Progenitor cell of endocrine pancreas (in vitro differentiated cells): ENCODE results near the gene USP32. TPM values are rescaled to one million over a fixed set of nuclear protein-coding genes. Genes with fewer than 3 reads are reported as not detected.
"Not testable (repeated sequence)": the region's sequence is repeated elsewhere in the genome, so short reads cannot be mapped to it uniquely, and the experiment has no call there.

Source experiments
- DNase-seq: peaks from one replicate; pipeline ENCODE4 v3.0.0; 2021; ENCODE audit warnings: low spot score; ENCODE audit not compliant: unreplicated experiment
- H3K27ac Mint-ChIP-seq: 2 replicates; pipeline ENCODE4 v1.8.0; 2021; ENCODE audit warnings: mild to moderate bottlenecking, moderate library complexity, mixed read lengths
- H3K27me3 Mint-ChIP-seq: 2 replicates; pipeline ENCODE4 v1.8.0; 2021; ENCODE audit warnings: mixed read lengths
- H3K36me3 Mint-ChIP-seq: 2 replicates; pipeline ENCODE4 v1.8.0; 2022; ENCODE audit warnings: mixed read lengths; ENCODE audit not compliant: insufficient read depth
- H3K4me1 Mint-ChIP-seq: 2 replicates; pipeline ENCODE4 v1.8.0; 2021; ENCODE audit warnings: low read depth, mixed read lengths
- H3K4me3 Mint-ChIP-seq: 2 replicates; pipeline ENCODE4 v1.8.0; 2021; ENCODE audit warnings: low read depth, mild to moderate bottlenecking, moderate library complexity, mixed read lengths
- H3K9me3 Mint-ChIP-seq: 2 replicates; pipeline ENCODE4 v1.8.0; 2021; ENCODE audit warnings: low read depth, mixed read lengths
- CTCF ChIP-seq: fragments of 200-600 bp; sonication (generic); IDR thresholded peaks from one replicate; pipeline ENCODE4 v1.5.0; 2021; ENCODE audit warnings: antibody characterized with exemption, mild to moderate bottlenecking; ENCODE audit not compliant: unreplicated experiment
- total RNA-seq: library from RNA; stranded (reverse); gene quantifications from 2 replicates; pipeline ENCODE4 v1.2.1, GENCODE V29; 2021

The USP32 gene
- total RNA-seq, 1 donor from 2014 or later: 42.7 TPM

- Mint-ChIP-seq H3K4me1 (peaks cover 11% of the 10 kb centered on the region), H3K9me3 (peaks cover under 1% of the 10 kb centered on the region), H3K27me3 (no peaks in the 10 kb centered on the region), H3K36me3 (peaks cover 3% of the 10 kb centered on the region), H3K4me3 (no peak overlapping the region), H3K27ac (no peak overlapping the region)
- TF ChIP-seq CTCF: no peak
- no peak for DNase-seq
These were observed 40.8 kb downstream of the USP32 start for GRCh38 chr17:60351012-60351695.

- TF ChIP-seq CTCF: no peak
- Mint-ChIP-seq H3K9me3 (no peaks in the 10 kb centered on the region), H3K36me3 (peaks cover 6% of the 10 kb centered on the region), H3K4me1 (peaks cover 5% of the 10 kb centered on the region), H3K4me3 (no peak overlapping the region), H3K27ac (no peak overlapping the region), H3K27me3 (no peaks in the 10 kb centered on the region)
- DNase-seq: no peak
These were observed 43.3 kb downstream of the USP32 start for GRCh38 chr17:60348616-60349015.

- peaks cover 30% of the 10 kb centered on the region for H3K36me3 Mint-ChIP-seq
- peak overlapping the region; percentile 12 for H3K27ac Mint-ChIP-seq
- no peak for TF ChIP-seq CTCF
- no peak for DNase-seq
- H3K9me3 Mint-ChIP-seq: no peaks in the 10 kb centered on the region
- no peaks in the 10 kb centered on the region for H3K27me3 Mint-ChIP-seq
- H3K4me1 Mint-ChIP-seq: peaks cover 5% of the 10 kb centered on the region
- no peak overlapping the region for H3K4me3 Mint-ChIP-seq
These were observed 46.7 kb downstream of the USP32 start for GRCh38 chr17:60345233-60345632.

GRCh38 chr17:60342492-60342891 lies 49.4 kb downstream of the USP32 start:
- not testable (repeated sequence) for H3K4me1 Mint-ChIP-seq, H3K27ac Mint-ChIP-seq, DNase-seq, H3K4me3 Mint-ChIP-seq, H3K9me3 Mint-ChIP-seq, H3K27me3 Mint-ChIP-seq
- H3K36me3 Mint-ChIP-seq: peaks cover 33% of the 10 kb centered on the region

GRCh38 chr17:60335289-60335688 lies 56.6 kb downstream of the USP32 start:
- Mint-ChIP-seq H3K36me3 (peaks cover 8% of the 10 kb centered on the region), H3K27me3 (no peaks in the 10 kb centered on the region), H3K4me1 (peaks cover 2% of the 10 kb centered on the region), H3K27ac (no peak overlapping the region), H3K4me3 (no peak overlapping the region), H3K9me3 (no peaks in the 10 kb centered on the region)
- no peak for TF ChIP-seq CTCF
- no peak for DNase-seq

- Mint-ChIP-seq H3K36me3 (peaks cover 8% of the 10 kb centered on the region), H3K9me3 (no peaks in the 10 kb centered on the region), H3K4me1 (peaks cover 2% of the 10 kb centered on the region), H3K27me3 (no peaks in the 10 kb centered on the region), H3K4me3 (no peak overlapping the region), H3K27ac (no peak overlapping the region)
- DNase-seq: no peak
- TF ChIP-seq CTCF: no peak
These were observed 58.3 kb downstream of the USP32 start for GRCh38 chr17:60333628-60334031.

GRCh38 chr17:60333072-60333471 lies 58.9 kb downstream of the USP32 start:
- H3K4me1 Mint-ChIP-seq, H3K9me3 Mint-ChIP-seq, DNase-seq, H3K27ac Mint-ChIP-seq, H3K27me3 Mint-ChIP-seq, H3K4me3 Mint-ChIP-seq, H3K36me3 Mint-ChIP-seq: not testable (repeated sequence)
